ENCODE data around the gene C10orf71.

Gene C10orf71

DNA sequence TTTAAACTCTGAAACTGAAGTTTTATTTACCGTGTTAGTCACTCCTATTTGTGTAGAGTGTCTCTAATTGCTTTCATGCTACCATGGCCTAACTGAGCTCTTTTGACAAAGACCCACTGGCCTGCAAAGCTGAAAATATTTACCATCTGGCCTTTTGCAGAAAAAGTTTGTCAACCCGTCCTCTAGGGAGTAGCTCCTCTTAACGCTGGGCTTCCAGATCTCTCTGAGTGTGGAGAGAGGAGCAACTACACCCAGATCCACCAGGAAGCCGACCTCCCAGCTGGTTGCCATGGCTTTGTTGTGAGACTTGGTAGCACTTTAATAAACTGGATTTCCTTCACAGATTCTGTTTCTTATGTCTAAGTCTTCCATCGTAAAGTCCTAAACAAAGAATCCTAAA is 4.2 kb upstream of the C10orf71 start:
- no peak for ATAC-seq
- TF ChIP-seq ISL1 (CRISPR knock-in tag; IDR thresholded peaks at IDR 0.05): no peak
- TF ChIP-seq, protein P1, sequence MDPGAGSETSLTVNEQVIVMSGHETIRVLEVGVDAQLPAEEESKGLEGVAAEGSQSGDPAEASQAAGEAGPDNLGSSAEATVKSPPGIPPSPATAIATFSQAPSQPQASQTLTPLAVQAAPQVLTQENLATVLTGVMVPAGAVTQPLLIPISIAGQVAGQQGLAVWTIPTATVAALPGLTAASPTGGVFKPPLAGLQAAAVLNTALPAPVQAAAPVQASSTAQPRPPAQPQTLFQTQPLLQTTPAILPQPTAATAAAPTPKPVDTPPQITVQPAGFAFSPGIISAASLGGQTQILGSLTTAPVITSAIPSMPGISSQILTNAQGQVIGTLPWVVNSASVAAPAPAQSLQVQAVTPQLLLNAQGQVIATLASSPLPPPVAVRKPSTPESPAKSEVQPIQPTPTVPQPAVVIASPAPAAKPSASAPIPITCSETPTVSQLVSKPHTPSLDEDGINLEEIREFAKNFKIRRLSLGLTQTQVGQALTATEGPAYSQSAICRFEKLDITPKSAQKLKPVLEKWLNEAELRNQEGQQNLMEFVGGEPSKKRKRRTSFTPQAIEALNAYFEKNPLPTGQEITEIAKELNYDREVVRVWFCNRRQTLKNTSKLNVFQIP (CRISPR knock-in tag; IDR thresholded peaks at IDR 0.05; ENCODE audit: borderline replicate concordance, low read depth): no peak
- no peak for TF ChIP-seq ZNF8 (CRISPR knock-in tag; IDR thresholded peaks at IDR 0.05)
- no peak for TF ChIP-seq TOX (CRISPR knock-in tag; IDR thresholded peaks at IDR 0.05; ENCODE audit: borderline replicate concordance)
- TF ChIP-seq ZFP30 (CRISPR knock-in tag; IDR thresholded peaks at IDR 0.05): no peak
- TF ChIP-seq PPARA (CRISPR knock-in tag; IDR thresholded peaks at IDR 0.05; ENCODE audit: borderline replicate concordance): no peak
- no peak for TF ChIP-seq RARB (CRISPR knock-in tag; IDR thresholded peaks at IDR 0.05)
- TF ChIP-seq ZC3H10 (CRISPR knock-in tag; IDR thresholded peaks at IDR 0.05): no peak

DNA sequence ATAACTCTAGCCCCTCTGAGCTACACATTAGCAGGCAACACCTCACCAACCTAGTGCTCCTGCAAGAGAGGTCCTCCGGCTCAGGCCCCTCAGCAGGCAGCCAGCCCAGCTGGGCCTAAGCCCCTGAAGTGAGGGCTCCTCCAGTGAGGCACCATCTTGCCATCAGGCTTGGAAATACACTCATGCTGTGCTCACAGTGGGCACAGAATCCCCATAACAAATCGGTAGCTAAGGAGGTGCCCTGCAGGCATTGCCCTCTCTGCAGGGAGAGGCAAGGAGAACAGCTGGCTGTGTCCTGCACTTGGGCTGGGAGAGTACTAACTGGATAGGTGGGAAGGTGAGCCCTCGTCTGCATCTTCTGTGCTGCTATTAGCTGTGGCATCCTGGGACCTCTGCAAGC is 3.7 kb upstream of the C10orf71 start:
- TF ChIP-seq ZC3H10 (CRISPR knock-in tag; IDR thresholded peaks at IDR 0.05) (no peak), BACH2 (CRISPR knock-in tag; IDR thresholded peaks at IDR 0.05; ENCODE audit: borderline replicate concordance) (no peak), PPARA (CRISPR knock-in tag; IDR thresholded peaks at IDR 0.05; ENCODE audit: borderline replicate concordance) (no peak), ZFP30 (CRISPR knock-in tag; IDR thresholded peaks at IDR 0.05) (no peak), ZNF8 (CRISPR knock-in tag; IDR thresholded peaks at IDR 0.05) (no peak), SNAI2 (CRISPR knock-in tag; IDR thresholded peaks at IDR 0.05) (no peak), TOX (CRISPR knock-in tag; IDR thresholded peaks at IDR 0.05; ENCODE audit: borderline replicate concordance) (no peak), OSR1 (CRISPR knock-in tag; IDR thresholded peaks at IDR 0.05) (no peak), ZFP3 (CRISPR knock-in tag; IDR thresholded peaks at IDR 0.05) (no peak), ARNTL (CRISPR knock-in tag; IDR thresholded peaks at IDR 0.05; ENCODE audit: borderline replicate concordance, low read depth) (no peak), TCF4 (CRISPR knock-in tag; IDR thresholded peaks at IDR 0.05; ENCODE audit: borderline replicate concordance) (no peak), ISL1 (CRISPR knock-in tag; IDR thresholded peaks at IDR 0.05) (no peak), ZNF70 (CRISPR knock-in tag; IDR thresholded peaks at IDR 0.05) (no peak)
- TF ChIP-seq, protein P1 (CRISPR knock-in tag; IDR thresholded peaks at IDR 0.05; ENCODE audit: borderline replicate concordance, low read depth): no peak
- TF ChIP-seq, protein P2, sequence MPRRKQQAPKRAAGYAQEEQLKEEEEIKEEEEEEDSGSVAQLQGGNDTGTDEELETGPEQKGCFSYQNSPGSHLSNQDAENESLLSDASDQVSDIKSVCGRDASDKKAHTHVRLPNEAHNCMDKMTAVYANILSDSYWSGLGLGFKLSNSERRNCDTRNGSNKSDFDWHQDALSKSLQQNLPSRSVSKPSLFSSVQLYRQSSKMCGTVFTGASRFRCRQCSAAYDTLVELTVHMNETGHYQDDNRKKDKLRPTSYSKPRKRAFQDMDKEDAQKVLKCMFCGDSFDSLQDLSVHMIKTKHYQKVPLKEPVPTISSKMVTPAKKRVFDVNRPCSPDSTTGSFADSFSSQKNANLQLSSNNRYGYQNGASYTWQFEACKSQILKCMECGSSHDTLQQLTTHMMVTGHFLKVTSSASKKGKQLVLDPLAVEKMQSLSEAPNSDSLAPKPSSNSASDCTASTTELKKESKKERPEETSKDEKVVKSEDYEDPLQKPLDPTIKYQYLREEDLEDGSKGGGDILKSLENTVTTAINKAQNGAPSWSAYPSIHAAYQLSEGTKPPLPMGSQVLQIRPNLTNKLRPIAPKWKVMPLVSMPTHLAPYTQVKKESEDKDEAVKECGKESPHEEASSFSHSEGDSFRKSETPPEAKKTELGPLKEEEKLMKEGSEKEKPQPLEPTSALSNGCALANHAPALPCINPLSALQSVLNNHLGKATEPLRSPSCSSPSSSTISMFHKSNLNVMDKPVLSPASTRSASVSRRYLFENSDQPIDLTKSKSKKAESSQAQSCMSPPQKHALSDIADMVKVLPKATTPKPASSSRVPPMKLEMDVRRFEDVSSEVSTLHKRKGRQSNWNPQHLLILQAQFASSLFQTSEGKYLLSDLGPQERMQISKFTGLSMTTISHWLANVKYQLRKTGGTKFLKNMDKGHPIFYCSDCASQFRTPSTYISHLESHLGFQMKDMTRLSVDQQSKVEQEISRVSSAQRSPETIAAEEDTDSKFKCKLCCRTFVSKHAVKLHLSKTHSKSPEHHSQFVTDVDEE (CRISPR knock-in tag; IDR thresholded peaks at IDR 0.05): no peak
- TF ChIP-seq, protein P3, sequence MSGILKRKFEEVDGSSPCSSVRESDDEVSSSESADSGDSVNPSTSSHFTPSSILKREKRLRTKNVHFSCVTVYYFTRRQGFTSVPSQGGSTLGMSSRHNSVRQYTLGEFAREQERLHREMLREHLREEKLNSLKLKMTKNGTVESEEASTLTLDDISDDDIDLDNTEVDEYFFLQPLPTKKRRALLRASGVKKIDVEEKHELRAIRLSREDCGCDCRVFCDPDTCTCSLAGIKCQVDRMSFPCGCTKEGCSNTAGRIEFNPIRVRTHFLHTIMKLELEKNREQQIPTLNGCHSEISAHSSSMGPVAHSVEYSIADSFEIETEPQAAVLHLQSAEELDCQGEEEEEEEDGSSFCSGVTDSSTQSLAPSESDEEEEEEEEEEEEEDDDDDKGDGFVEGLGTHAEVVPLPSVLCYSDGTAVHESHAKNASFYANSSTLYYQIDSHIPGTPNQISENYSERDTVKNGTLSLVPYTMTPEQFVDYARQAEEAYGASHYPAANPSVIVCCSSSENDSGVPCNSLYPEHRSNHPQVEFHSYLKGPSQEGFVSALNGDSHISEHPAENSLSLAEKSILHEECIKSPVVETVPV (CRISPR knock-in tag; IDR thresholded peaks at IDR 0.05): no peak
- no peak for ATAC-seq

DNA sequence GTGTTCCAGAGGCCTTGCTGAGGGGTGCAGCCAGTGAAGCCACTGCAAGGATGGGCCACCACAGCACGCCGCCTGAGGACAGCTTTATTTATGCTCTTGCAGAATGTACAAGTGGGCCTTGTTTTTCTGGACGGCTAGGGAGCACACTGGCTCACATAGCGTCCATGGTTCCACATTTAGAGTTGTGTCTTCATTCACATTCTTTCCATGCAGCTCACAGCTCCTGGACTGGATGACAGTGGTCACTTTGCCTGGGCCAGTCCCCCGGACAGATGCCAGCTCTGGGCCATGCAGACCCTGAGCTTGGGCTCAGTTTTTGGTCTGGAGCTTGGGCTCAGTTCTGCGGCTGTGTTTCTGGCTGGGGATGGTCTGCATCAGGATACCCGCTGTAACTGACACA is 2.6 kb upstream of the C10orf71 start:
- ATAC-seq: no peak
- TF ChIP-seq TOX (CRISPR knock-in tag; IDR thresholded peaks at IDR 0.05; ENCODE audit: borderline replicate concordance): no peak
- no peak for TF ChIP-seq GLIS3 (CRISPR knock-in tag; IDR thresholded peaks at IDR 0.05)
- no peak for TF ChIP-seq TCF4 (CRISPR knock-in tag; IDR thresholded peaks at IDR 0.05; ENCODE audit: borderline replicate concordance)
- TF ChIP-seq, protein P4, sequence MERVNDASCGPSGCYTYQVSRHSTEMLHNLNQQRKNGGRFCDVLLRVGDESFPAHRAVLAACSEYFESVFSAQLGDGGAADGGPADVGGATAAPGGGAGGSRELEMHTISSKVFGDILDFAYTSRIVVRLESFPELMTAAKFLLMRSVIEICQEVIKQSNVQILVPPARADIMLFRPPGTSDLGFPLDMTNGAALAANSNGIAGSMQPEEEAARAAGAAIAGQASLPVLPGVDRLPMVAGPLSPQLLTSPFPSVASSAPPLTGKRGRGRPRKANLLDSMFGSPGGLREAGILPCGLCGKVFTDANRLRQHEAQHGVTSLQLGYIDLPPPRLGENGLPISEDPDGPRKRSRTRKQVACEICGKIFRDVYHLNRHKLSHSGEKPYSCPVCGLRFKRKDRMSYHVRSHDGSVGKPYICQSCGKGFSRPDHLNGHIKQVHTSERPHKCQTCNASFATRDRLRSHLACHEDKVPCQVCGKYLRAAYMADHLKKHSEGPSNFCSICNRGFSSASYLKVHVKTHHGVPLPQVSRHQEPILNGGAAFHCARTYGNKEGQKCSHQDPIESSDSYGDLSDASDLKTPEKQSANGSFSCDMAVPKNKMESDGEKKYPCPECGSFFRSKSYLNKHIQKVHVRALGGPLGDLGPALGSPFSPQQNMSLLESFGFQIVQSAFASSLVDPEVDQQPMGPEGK (CRISPR knock-in tag; IDR thresholded peaks at IDR 0.05; ENCODE audit: borderline replicate concordance): no peak
- TF ChIP-seq CSDC2 (CRISPR knock-in tag; IDR thresholded peaks at IDR 0.05): no peak
- TF ChIP-seq OSR1 (CRISPR knock-in tag; IDR thresholded peaks at IDR 0.05): no peak
- TF ChIP-seq ESRRG (CRISPR knock-in tag; IDR thresholded peaks at IDR 0.05): no peak
- TF ChIP-seq ZNF70 (CRISPR knock-in tag; IDR thresholded peaks at IDR 0.05): no peak
- TF ChIP-seq ISL1 (CRISPR knock-in tag; IDR thresholded peaks at IDR 0.05): no peak
- TF ChIP-seq, protein P1 (CRISPR knock-in tag; IDR thresholded peaks at IDR 0.05; ENCODE audit: borderline replicate concordance, low read depth): no peak
- no peak for TF ChIP-seq ARNTL (CRISPR knock-in tag; IDR thresholded peaks at IDR 0.05; ENCODE audit: borderline replicate concordance, low read depth)
- no peak for TF ChIP-seq ZFP3 (CRISPR knock-in tag; IDR thresholded peaks at IDR 0.05)
- no peak for TF ChIP-seq RARB (CRISPR knock-in tag; IDR thresholded peaks at IDR 0.05)
- TF ChIP-seq, protein P2 (CRISPR knock-in tag; IDR thresholded peaks at IDR 0.05): no peak

All from SK-N-SH treated with all-trans-retinoic acid at 6 μM for 48 hours (cell line).